GM19372 (cell line): Measurements from ENCODE around the gene BCL6B.
"Not testable (repeated sequence)": the region's sequence is repeated elsewhere in the genome, so short reads cannot be mapped to it uniquely, and the experiment has no call there.

Experiments used
- ATAC-seq: cut with Tn5 transposase; IDR thresholded peaks from one replicate; pipeline ENCODE4 v1.9.1; 2021; ENCODE audit warnings: mild to moderate bottlenecking, low read depth, moderate library complexity; ENCODE audit not compliant: unreplicated experiment

The BCL6B gene

GRCh38 chr17:7050583-7050982 is 27.7 kb downstream of the BCL6B start:
- ATAC-seq = not testable (repeated sequence)

- ATAC-seq = no peak
Observed at GRCh38 chr17:7056386-7056785, 33.5 kb downstream of the BCL6B start.

GRCh38 chr17:7058831-7059447 is 36.1 kb downstream of the BCL6B start:
- no peak for ATAC-seq

- ATAC-seq = no peak
Observed at GRCh38 chr17:7060165-7060891, 37.5 kb downstream of the BCL6B start.

GRCh38 chr17:7063518-7064094 is 40.8 kb downstream of the BCL6B start:
- no peak for ATAC-seq

GRCh38 chr17:7064261-7064660 is 41.4 kb downstream of the BCL6B start:
- no peak for ATAC-seq

- ATAC-seq = no peak
Observed at GRCh38 chr17:7067198-7067597, 44.3 kb downstream of the BCL6B start.

- ATAC-seq = no peak
Observed at GRCh38 chr17:7068268-7068667, 45.4 kb downstream of the BCL6B start.

- ATAC-seq = no peak
Observed at GRCh38 chr17:7070712-7071111, 47.9 kb downstream of the BCL6B start.

GRCh38 chr17:7072406-7072805 is 49.6 kb downstream of the BCL6B start:
- no peak for ATAC-seq

- no peak for ATAC-seq
Observed at GRCh38 chr17:7074931-7075330, 52.1 kb downstream of the BCL6B start.

- ATAC-seq = no peak
Observed at GRCh38 chr17:7077911-7078546, 55.2 kb downstream of the BCL6B start.

GRCh38 chr17:7078711-7079110 is 55.9 kb downstream of the BCL6B start:
- no peak for ATAC-seq
